NCI-H1092 (cell line): ENCODE measurements around the gene SH3BP2.

Experiments used
- DNase-seq: peaks from one replicate; lab custom pipeline; 2025; lab: John Stamatoyannopoulos, UW

The SH3BP2 gene, protein sequence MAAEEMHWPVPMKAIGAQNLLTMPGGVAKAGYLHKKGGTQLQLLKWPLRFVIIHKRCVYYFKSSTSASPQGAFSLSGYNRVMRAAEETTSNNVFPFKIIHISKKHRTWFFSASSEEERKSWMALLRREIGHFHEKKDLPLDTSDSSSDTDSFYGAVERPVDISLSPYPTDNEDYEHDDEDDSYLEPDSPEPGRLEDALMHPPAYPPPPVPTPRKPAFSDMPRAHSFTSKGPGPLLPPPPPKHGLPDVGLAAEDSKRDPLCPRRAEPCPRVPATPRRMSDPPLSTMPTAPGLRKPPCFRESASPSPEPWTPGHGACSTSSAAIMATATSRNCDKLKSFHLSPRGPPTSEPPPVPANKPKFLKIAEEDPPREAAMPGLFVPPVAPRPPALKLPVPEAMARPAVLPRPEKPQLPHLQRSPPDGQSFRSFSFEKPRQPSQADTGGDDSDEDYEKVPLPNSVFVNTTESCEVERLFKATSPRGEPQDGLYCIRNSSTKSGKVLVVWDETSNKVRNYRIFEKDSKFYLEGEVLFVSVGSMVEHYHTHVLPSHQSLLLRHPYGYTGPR

DNA sequence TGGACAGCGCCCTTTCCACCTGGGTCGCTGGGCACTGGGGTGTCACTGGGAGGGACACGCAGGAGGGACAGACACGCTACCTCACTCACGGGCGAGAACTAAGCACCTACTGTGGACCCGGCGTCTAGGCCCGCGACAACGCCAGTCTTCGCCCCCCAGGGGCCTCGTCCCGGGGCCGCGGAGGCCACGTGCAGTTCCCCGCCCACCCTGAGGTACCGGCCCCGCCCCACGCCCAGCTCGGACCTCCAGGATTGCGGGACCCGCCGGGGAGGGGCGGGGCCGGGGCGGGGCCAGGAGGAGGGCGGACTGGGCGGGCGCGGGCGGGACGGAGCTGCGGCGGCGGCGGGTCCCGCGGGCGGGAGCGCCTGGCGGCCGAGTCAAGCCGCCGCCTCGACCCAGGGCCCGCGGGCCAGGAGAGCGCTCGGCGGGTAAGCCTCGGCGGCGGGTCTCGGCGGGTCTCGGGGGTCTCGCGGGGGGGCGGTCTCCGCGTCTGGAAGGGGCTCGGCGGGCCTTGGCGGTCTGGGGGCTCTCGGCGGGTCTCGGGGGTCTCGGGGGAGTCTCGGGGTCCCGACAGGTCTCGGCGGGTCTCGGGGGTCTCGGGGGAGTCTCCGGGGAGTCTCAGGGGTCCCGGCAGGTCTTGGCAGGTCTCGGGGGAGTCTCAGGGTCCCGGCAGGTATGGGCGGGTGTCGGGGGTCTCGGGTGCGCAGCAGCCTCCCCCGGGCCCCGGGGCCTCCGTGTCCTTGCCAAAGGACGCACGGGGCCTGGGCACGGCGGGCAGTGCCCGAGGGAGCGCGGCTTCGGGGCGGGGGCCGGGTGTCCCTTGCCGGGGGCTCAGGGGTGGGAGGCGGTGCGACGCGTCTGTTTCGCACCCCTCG lies at the start of gene SH3BP2:
Gene SH3BP2, plus strand, starts transcription at position 375 of the 875 bp plus-strand sequence. CDS start 27,533 bp downstream, outside the sequence.
- DNase-seq: no peak

GRCh38 chr4:2743518-2744445 lies 49.1 kb upstream of the SH3BP2 start:
- no peak for DNase-seq

GRCh38 chr4:2744576-2745270 lies 48.2 kb upstream of the SH3BP2 start:
- no peak for DNase-seq

DNA sequence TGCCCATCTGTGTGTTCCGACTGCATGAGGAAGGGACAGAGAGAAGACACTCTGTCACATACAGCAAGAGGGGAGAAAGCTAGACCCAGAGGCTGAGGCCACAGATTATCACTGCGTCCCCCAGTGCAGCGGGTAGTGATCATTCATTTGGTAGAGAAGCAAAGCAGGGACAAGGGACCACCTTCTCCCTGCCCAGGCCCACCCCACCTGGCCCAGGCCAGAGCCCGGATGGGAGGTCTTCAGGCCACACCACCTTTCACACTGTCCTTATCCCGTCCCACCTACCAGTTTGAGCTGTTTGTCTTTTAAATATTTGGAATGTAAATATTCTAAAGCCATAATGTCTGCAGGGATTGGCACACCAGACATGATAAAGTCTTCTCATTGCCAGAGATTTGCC lies 47.4 kb upstream of the SH3BP2 start:
- DNase-seq: no peak

GRCh38 chr4:2745981-2746806 lies 46.7 kb upstream of the SH3BP2 start:
- no peak for DNase-seq

GRCh38 chr4:2746891-2747695 lies 45.8 kb upstream of the SH3BP2 start:
- no peak for DNase-seq

DNA sequence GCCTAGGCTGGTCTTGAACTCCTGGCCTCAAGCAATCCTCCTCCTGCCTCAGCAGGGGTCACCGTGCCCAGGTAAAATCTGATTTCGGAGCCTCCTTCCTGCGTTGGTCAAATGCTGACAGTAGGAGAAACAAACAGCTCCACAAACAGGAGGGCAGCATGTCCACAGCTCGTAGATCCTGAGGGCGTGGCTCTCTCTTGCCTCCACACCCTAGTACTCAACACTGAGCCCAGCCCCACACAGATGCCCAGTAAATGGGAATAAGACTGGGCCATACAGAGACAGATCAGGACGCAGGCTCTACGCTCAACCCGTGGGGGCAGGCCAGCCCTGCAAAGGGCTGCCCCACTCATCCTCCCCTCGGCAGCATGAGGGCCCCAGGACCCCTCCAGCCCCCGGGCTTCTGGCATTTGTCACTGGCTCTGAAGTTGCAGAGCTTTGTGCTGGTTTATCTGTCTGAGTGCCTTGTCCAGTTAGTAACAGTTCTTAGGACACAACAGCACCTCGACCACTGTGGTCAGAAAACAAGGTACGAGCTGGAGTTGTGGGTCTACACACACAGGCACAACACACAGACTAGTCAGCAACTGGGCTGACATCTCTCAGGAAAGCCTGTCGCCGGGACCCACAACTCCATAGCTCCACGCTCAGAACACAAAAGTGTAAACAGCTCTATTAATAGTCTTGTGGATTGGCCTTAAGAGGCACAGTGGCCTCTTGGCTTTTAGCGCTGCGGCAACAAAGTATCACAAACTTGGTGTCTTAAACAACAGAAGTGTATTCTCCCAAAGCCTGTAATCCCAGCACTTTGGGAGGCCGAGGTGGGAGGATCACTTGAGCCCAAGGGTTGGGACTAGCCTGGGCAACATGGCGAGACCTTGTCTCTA lies 41.9 kb upstream of the SH3BP2 start:
- DNase-seq: no peak

DNA sequence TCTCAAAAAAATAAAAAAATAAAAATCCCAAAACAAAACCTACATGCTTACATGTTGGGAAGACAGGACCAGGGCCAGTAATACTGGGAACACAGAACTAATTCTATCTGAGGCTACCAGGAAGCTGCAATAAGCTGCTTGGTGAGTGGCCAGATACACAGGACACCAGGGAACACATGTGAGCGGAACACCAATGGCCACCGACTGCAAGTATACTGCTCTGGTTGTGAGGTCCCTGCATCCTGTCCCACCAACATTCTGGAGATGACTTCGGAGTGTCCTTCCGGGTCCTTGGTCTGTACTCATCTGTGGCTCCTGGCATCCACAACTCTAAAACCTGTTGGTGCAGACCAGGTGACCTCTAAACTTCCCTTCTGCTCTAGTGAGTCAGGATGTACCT lies 39.4 kb upstream of the SH3BP2 start:
- DNase-seq: no peak

- no peak for DNase-seq
These were observed 37.8 kb upstream of the SH3BP2 start for GRCh38 chr4:2754848-2755819.

GRCh38 chr4:2755821-2756690 lies 36.8 kb upstream of the SH3BP2 start, which contains the start of gene TNIP2:
TNIP2 (minus strand) TSS chr4:2756336; CDS start chr4:2756289, 47 bp downstream.
- DNase-seq: peak; percentile 56

- DNase-seq: no peak
These were observed 36.1 kb upstream of the SH3BP2 start for GRCh38 chr4:2756691-2757350.

DNA sequence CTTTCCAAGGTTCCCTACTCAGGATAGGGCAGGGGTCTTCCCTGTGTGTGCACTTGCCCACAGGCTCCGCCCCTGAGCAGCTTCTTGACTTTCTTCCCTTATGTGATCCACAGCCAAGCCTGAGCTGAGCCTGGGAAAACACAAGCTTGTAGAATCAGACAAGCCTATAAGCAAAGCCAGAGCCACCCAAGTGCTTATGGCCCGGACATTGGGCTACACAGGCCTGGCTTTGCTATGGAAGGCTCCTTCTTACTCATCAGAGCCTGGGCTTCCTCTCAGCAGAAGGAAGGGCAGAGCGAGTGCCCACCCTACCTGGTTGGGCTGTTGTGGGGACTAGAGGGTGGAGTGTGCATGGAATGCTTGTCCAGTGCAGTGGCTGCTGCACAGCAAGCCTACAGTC lies 35.5 kb upstream of the SH3BP2 start:
- DNase-seq: no peak

DNA sequence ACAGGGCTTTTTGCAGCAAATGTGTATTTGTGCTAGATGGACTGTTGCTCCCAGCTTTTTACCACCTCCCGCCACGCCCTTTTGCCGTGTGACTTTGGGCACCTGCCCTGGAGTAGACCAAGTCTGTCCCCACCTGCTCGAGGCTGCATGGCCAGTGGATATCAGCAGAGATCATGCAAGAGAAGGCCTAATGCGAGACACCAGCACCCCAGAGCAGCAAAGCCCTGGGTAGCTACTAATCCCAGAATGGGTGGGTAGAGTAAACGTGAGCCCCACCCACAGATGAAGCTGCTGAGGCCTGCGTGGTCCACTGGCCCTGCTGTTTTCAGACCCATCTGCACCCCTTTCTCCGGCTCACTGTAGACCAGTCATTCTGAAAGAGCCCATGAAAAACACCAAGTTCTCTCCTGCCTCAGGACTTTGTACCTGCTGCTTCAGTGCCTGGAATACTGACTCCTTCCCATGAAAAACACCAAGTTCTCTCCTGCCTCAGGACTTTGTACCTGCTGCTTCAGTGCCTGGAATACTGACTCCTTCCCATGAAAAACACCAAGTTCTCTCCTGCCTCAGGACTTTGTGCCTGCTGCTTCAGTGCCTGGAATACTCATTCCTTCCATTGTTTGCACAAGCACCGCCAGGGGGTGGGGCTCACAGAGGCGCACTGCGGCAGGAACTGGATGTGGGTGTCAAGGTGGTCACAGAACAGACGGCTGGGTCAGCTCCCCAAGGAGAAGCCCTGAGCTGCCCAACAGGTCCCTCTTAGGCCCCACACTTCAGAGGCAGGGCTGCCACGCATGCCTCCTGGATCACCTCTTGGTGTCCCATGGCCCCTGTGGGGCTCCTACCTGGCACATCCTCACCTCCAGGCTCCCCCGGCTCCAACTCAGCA lies 31.6 kb upstream of the SH3BP2 start:
- DNase-seq: no peak

DNA sequence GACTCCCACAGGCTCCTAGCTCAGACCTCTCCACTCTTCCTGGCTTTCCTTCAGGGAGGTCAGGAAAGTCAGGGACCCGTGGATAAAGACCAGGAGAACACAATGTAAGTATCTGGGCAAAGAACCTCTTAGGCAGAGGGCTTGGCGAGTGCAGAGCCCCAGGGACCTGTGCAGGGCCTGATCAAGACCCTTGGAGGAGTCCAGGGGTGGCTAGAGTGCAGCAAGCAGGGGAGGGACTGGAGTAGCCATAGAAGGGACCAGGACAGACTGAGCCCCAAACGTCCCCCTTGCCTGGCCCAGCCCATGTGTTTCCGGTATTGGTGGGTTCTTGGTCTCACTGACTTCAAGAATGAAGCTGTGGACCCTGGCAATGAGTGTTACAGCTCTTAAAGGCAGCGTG lies 30.8 kb upstream of the SH3BP2 start:
- no peak for DNase-seq
